DND-41 (cell line): ENCODE data around the gene TCF12.

Source experiments
- ATAC-seq: fragments of 200-7000 bp; cut with Tn5 transposase; 3 replicates; pipeline ENCODE4 v1.9.1; 2021; ENCODE audit warnings: low read depth; ENCODE audit not compliant: insufficient read depth
- DNase-seq: peaks from one replicate; pipeline ENCODE4 v3.0.0-alpha.2; 2020
- H2AFZ ChIP-seq: 2 replicates; pipeline ENCODE4 v1.6.0; 2012; ENCODE audit warnings: low read depth, low read length
- H3K27ac ChIP-seq: 2 replicates; pipeline ENCODE4 v1.5.1; 2012; ENCODE audit warnings: low read length, inconsistent platforms
- H3K27me3 ChIP-seq: fragments of 200-600 bp; sonication (generic); 2 replicates; pipeline ENCODE4 v1.6.0; 2012; ENCODE audit warnings: low read length, mild to moderate bottlenecking, inconsistent platforms; ENCODE audit not compliant: insufficient read depth, poor library complexity
- H3K36me3 ChIP-seq: 2 replicates; pipeline ENCODE4 v1.5.1; 2012; ENCODE audit warnings: low read length, inconsistent platforms; ENCODE audit not compliant: insufficient read depth
- H3K4me1 ChIP-seq: 2 replicates; pipeline ENCODE4 v1.5.1; 2012; ENCODE audit warnings: mild to moderate bottlenecking, low read length; ENCODE audit not compliant: insufficient read depth
- H3K4me2 ChIP-seq: 2 replicates; pipeline ENCODE4 v1.6.0; 2012; ENCODE audit warnings: mild to moderate bottlenecking, moderate library complexity, low read length, inconsistent platforms; ENCODE audit not compliant: insufficient read depth
- H3K4me3 ChIP-seq, 2 experiments: fragments of 200-600 bp in 1 of 2; shearing (Covaris generic) in 1 of 2; 2 replicates each; pipeline ENCODE4 v1.5.1; 2012 to 2016; ENCODE audit warnings: inconsistent platforms in 2 of 2, low read length in 2 of 2, mild to moderate bottlenecking in 2 of 2, low read depth in 1 of 2, moderate library complexity in 1 of 2
- H3K79me2 ChIP-seq: 2 replicates; pipeline ENCODE4 v1.6.0; 2012; ENCODE audit warnings: low read length, inconsistent platforms; ENCODE audit not compliant: insufficient read depth
- H3K9ac ChIP-seq: 2 replicates; pipeline ENCODE4 v1.6.0; 2012; ENCODE audit warnings: low read depth, mild to moderate bottlenecking, inconsistent platforms, low read length, moderate library complexity
- H3K9me3 ChIP-seq: 2 replicates; pipeline ENCODE4 v1.5.1; 2012; ENCODE audit warnings: low read length, moderate library complexity, mild to moderate bottlenecking, inconsistent platforms; ENCODE audit not compliant: insufficient read depth, severe bottlenecking
- H4K20me1 ChIP-seq: 2 replicates; pipeline ENCODE4 v1.6.0; 2012; ENCODE audit warnings: low read length; ENCODE audit not compliant: insufficient read depth
- EZH2 ChIP-seq: IDR thresholded peaks from 3 replicates; pipeline ENCODE4 v1.6.1; 2012; ENCODE audit warnings: borderline replicate concordance, low read depth, mild to moderate bottlenecking, moderate library complexity, low read length, inconsistent platforms; ENCODE audit not compliant: severe bottlenecking
- TF ChIP-seq, protein P1 (sequence below): IDR thresholded peaks from 2 replicates; pipeline ENCODE4 v1.5.1; 2012; ENCODE audit warnings: borderline replicate concordance, low read length, moderate library complexity, mild to moderate bottlenecking; ENCODE audit not compliant: poor library complexity, severe bottlenecking; ENCODE audit errors: extremely low read depth

Gene TCF12

DNA sequence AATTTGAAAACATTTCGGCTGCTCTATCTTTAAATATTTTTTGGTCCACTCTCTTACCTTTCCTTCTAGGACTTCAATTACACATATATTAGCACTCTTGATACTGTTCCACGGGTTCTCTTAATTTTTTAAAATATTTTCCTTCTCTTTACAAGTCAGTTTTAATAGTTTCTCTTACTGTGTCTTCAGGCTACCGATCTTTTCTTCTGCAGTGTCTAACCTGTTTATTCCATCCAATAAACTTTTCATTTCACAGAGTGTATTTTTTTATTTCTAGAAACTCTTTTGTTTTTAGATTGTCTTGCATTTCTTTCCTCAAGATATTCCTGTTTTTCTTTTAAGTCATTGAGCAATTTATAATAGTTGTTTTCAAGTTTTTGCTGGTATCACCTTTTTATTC lies 27.7 kb downstream of the TCF12 start:
- peaks cover 100% of the 10 kb centered on the region for H3K79me2 ChIP-seq
- H3K4me3 ChIP-seq: no peak overlapping the region
- DNase-seq: no peak
- peaks cover 24% of the 10 kb centered on the region for H3K36me3 ChIP-seq
- TF ChIP-seq, protein P1, sequence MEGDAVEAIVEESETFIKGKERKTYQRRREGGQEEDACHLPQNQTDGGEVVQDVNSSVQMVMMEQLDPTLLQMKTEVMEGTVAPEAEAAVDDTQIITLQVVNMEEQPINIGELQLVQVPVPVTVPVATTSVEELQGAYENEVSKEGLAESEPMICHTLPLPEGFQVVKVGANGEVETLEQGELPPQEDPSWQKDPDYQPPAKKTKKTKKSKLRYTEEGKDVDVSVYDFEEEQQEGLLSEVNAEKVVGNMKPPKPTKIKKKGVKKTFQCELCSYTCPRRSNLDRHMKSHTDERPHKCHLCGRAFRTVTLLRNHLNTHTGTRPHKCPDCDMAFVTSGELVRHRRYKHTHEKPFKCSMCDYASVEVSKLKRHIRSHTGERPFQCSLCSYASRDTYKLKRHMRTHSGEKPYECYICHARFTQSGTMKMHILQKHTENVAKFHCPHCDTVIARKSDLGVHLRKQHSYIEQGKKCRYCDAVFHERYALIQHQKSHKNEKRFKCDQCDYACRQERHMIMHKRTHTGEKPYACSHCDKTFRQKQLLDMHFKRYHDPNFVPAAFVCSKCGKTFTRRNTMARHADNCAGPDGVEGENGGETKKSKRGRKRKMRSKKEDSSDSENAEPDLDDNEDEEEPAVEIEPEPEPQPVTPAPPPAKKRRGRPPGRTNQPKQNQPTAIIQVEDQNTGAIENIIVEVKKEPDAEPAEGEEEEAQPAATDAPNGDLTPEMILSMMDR: no peak
- TF ChIP-seq EZH2: no peak
- H3K4me1 ChIP-seq: peaks cover 2% of the 10 kb centered on the region; the same call in 1 of the 2 replicates
- no peak overlapping the region for H2AFZ ChIP-seq
- no peaks in the 10 kb centered on the region for H3K9me3 ChIP-seq
- no peak overlapping the region for H3K9ac ChIP-seq
- peaks cover 37% of the 10 kb centered on the region for H4K20me1 ChIP-seq
- no peak for ATAC-seq
- no peak overlapping the region for H3K4me2 ChIP-seq
- H3K27me3 ChIP-seq: no peaks in the 10 kb centered on the region
- H3K27ac ChIP-seq: no peak overlapping the region

GRCh38 chr15:56948000-56948763 lies 29.7 kb downstream of the TCF12 start:
- no peak overlapping the region for H3K9ac ChIP-seq
- peaks cover 100% of the 10 kb centered on the region for H3K79me2 ChIP-seq
- H2AFZ ChIP-seq: no peak overlapping the region
- TF ChIP-seq, protein P1: no peak
- TF ChIP-seq EZH2: no peak
- H3K27ac ChIP-seq: no peak overlapping the region
- DNase-seq (no peak), ATAC-seq (no peak)
- no peak overlapping the region for H3K4me2 ChIP-seq
- no peaks in the 10 kb centered on the region for H3K27me3 ChIP-seq
- H3K4me1 ChIP-seq: no peaks in the 10 kb centered on the region
- H3K36me3 ChIP-seq: peaks cover 24% of the 10 kb centered on the region
- H4K20me1 ChIP-seq: peaks cover 39% of the 10 kb centered on the region
- no peaks in the 10 kb centered on the region for H3K9me3 ChIP-seq
- no peak overlapping the region for H3K4me3 ChIP-seq

DNA sequence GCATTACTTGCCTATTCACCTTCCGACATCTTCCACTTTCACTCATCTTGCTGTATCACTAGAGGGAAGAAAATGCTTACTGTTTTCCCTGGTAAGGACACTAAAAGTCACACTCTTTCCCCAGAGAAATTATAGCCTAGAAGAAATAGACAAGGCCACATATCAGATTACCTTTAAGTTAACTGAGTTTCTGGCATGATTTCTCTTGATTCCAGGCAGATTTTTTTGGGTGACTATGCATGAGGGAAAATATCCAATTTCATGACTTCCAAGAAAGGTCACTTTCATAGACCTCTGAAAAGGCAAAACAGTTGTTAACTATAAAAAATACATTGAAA lies 30.3 kb downstream of the TCF12 start:
- Histone ChIP-seq H3K9ac (no peak overlapping the region), H3K9me3 (no peaks in the 10 kb centered on the region), H3K79me2 (peaks cover 100% of the 10 kb centered on the region), H3K27ac (no peak overlapping the region), H3K27me3 (no peaks in the 10 kb centered on the region), H3K36me3 (peaks cover 24% of the 10 kb centered on the region), H3K4me3 (no peak overlapping the region), H4K20me1 (peaks cover 35% of the 10 kb centered on the region), H2AFZ (no peak overlapping the region), H3K4me2 (no peak overlapping the region), H3K4me1 (no peaks in the 10 kb centered on the region)
- ATAC-seq (no peak), DNase-seq (no peak)
- TF ChIP-seq, protein P1: no peak
- no peak for TF ChIP-seq EZH2
